HepG2 (cell line): ENCODE results near the gene RAB34. TPM values are rescaled to one million over a fixed set of nuclear protein-coding genes. Genes with fewer than 3 reads are reported as not detected.

Source experiments
- CENPT ChIP-seq: sonication (generic); formaldehyde crosslinking; IDR thresholded peaks from 2 replicates; pipeline ENCODE4 v1.8.0; 2022; ENCODE audit warnings: low read depth, mild to moderate bottlenecking, moderate library complexity, missing genetic modification reagents
- HMGXB3 ChIP-seq: sonication (generic); formaldehyde crosslinking; IDR thresholded peaks from 2 replicates; pipeline ENCODE4 v1.4.0; 2020; ENCODE audit warnings: missing genetic modification reagents, borderline replicate concordance
- HNF1B ChIP-seq: sonication (generic); formaldehyde crosslinking; IDR thresholded peaks from 2 replicates; pipeline ENCODE4 v1.5.1; 2020; ENCODE audit warnings: mild to moderate bottlenecking, moderate library complexity, missing genetic modification reagents
- NR2F1 ChIP-seq, 2 experiments: fragments of 450-650 bp in 1 of 2; formaldehyde crosslinking in 1 of 2; IDR thresholded peaks; 2 replicates each; pipeline versions ENCODE4 v1.5.0 to v1.6.1; 2016 to 2020; ENCODE audit warnings: mild to moderate bottlenecking in 1 of 2, missing compliant biosample characterization in 1 of 2, missing genetic modification reagents in 1 of 2, moderate library complexity in 1 of 2
- ZBTB8A ChIP-seq: sonication (generic); formaldehyde crosslinking; IDR thresholded peaks from 2 replicates; pipeline ENCODE4 v1.4.0; 2020; ENCODE audit warnings: mild to moderate bottlenecking, low read depth, missing genetic modification reagents, borderline replicate concordance
- ZNF101 ChIP-seq: sonication (generic); formaldehyde crosslinking; IDR thresholded peaks from 2 replicates; pipeline ENCODE4 v1.4.0; 2020; ENCODE audit warnings: mild to moderate bottlenecking, low read depth, missing genetic modification reagents, borderline replicate concordance
- ZNF207 ChIP-seq: fragments of 450-650 bp; IDR thresholded peaks from 2 replicates; pipeline ENCODE4 v1.6.1; 2016; ENCODE audit warnings: antibody characterized with exemption, borderline replicate concordance
- ZNF24 ChIP-seq: fragments of 450-650 bp; IDR thresholded peaks from 2 replicates; pipeline ENCODE4 v1.6.1; 2017; ENCODE audit warnings: antibody characterized with exemption, mild to moderate bottlenecking
- ZNF264 ChIP-seq: sonication (generic); formaldehyde crosslinking; IDR thresholded peaks from 2 replicates; pipeline ENCODE4 v1.4.0; 2020; ENCODE audit warnings: missing genetic modification reagents
- ZNF282 ChIP-seq: fragments of 450-650 bp; IDR thresholded peaks from 2 replicates; pipeline ENCODE4 v1.6.1; 2018; ENCODE audit not compliant: partially characterized antibody
- ZNF451 ChIP-seq: sonication (generic); formaldehyde crosslinking; IDR thresholded peaks from 2 replicates; pipeline ENCODE4 v1.5.0; 2020; ENCODE audit warnings: mild to moderate bottlenecking, missing genetic modification reagents
- ZNF512B ChIP-seq: sonication (generic); formaldehyde crosslinking; IDR thresholded peaks from 2 replicates; pipeline ENCODE4 v1.5.1; 2020; ENCODE audit warnings: missing genetic modification reagents, mild to moderate bottlenecking, borderline replicate concordance
- polyA plus RNA-seq, 8 experiments: library from polyadenylated mRNA; depleted of rRNA in 3 of 8; stranded (reverse) in 7 of 8; unstranded in 1 of 8; fragments of >200 nt; fragmentation: Illumina TruSeq in 4 of 8; extraction: Trizol in 4 of 8; gene quantifications; 2 replicates each; pipeline versions ENCODE4 v1.2.1 to v1.2.3, GENCODE V29; 2011 to 2016; ENCODE audit warnings: low read depth in 4 of 8, missing spikeins in 1 of 8, mixed read lengths in 1 of 8; ENCODE audit not compliant: insufficient read depth in 1 of 8
- total RNA-seq, 5 experiments: library from RNA; depleted of rRNA; stranded (reverse); fragments of >200 nt; fragmentation: Illumina TruSeq; extraction: Trizol; gene quantifications; 2 replicates each; pipeline ENCODE4 v1.2.3, GENCODE V29; 2016; ENCODE audit warnings: low read depth in 1 of 5
- TF ChIP-seq, protein P1 (sequence below): sonication (generic); formaldehyde crosslinking; IDR thresholded peaks from 2 replicates; pipeline ENCODE4 v1.4.0; 2020; ENCODE audit warnings: missing genetic modification reagents, borderline replicate concordance
- TF ChIP-seq, protein P2 (sequence below): sonication (generic); formaldehyde crosslinking; conservative IDR thresholded peaks from 2 replicates; pipeline ENCODE4 v1.8.0; 2022; ENCODE audit warnings: mild to moderate bottlenecking, moderate library complexity, missing genetic modification reagents

The RAB34 gene
- total and polyA plus RNA-seq, 2 of the 13 experiments (the other 11 are each of a cell fraction or from before 2014, with no cell fraction given): 0.49 TPM; not detected in 1

DNA sequence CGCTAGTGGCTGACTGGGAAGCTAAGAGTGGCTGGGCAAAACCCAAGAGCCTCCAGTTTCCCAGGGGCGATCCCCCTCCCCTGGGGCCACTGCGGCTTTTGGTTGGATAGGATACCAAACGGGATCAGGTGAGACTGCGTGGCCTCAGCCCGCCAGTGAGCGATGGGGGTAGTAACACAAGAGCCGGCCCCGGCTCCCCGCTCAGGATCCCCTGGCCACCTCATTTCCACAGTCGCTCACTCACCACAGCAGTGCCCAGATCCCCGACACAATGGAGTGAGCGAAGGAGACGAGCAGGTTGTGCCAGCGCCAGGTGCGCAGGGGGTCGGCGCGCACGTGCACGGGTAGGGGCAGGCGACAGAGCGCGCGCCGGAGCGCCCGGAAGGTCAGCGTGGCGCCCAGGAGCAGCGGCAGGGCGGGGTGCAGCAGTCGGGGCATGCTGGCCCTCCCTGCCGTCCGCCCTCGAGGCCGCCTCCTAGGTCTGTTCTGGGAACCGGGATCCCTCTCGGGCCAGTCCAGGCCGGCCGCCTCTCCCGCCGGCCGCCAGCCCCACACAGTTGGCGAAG is 8.1 kb upstream of the RAB34 start (continued):
- TF ChIP-seq HNF1B (CRISPR knock-in tag): no peak
- peak in 1 of 2 experiments; percentile 16; a peak in 1 of 4 replicates for TF ChIP-seq NR2F1 (CRISPR knock-in tag; IDR thresholded peaks at IDR 0.05)
- no peak for TF ChIP-seq ZNF264 (CRISPR knock-in tag)
- TF ChIP-seq HMGXB3 (CRISPR knock-in tag): no peak
- TF ChIP-seq ZNF101 (CRISPR knock-in tag): no peak
- TF ChIP-seq CENPT (CRISPR knock-in tag): peak; percentile 94; the same call in 1 of the 2 replicates
- TF ChIP-seq ZNF451: no peak; the same call in 1 of the 2 replicates
- no peak for TF ChIP-seq ZNF512B
- no peak for TF ChIP-seq ZNF282
- TF ChIP-seq, protein P1, sequence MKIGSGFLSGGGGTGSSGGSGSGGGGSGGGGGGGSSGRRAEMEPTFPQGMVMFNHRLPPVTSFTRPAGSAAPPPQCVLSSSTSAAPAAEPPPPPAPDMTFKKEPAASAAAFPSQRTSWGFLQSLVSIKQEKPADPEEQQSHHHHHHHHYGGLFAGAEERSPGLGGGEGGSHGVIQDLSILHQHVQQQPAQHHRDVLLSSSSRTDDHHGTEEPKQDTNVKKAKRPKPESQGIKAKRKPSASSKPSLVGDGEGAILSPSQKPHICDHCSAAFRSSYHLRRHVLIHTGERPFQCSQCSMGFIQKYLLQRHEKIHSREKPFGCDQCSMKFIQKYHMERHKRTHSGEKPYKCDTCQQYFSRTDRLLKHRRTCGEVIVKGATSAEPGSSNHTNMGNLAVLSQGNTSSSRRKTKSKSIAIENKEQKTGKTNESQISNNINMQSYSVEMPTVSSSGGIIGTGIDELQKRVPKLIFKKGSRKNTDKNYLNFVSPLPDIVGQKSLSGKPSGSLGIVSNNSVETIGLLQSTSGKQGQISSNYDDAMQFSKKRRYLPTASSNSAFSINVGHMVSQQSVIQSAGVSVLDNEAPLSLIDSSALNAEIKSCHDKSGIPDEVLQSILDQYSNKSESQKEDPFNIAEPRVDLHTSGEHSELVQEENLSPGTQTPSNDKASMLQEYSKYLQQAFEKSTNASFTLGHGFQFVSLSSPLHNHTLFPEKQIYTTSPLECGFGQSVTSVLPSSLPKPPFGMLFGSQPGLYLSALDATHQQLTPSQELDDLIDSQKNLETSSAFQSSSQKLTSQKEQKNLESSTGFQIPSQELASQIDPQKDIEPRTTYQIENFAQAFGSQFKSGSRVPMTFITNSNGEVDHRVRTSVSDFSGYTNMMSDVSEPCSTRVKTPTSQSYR (CRISPR knock-in tag): no peak
- TF ChIP-seq ZNF207: no peak
- TF ChIP-seq ZBTB8A (CRISPR knock-in tag): peak; percentile 60; the same call in 1 of the 2 replicates
- TF ChIP-seq, protein P2, sequence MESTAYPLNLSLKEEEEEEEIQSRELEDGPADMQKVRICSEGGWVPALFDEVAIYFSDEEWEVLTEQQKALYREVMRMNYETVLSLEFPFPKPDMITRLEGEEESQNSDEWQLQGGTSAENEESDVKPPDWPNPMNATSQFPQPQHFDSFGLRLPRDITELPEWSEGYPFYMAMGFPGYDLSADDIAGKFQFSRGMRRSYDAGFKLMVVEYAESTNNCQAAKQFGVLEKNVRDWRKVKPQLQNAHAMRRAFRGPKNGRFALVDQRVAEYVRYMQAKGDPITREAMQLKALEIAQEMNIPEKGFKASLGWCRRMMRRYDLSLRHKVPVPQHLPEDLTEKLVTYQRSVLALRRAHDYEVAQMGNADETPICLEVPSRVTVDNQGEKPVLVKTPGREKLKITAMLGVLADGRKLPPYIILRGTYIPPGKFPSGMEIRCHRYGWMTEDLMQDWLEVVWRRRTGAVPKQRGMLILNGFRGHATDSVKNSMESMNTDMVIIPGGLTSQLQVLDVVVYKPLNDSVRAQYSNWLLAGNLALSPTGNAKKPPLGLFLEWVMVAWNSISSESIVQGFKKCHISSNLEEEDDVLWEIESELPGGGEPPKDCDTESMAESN: peak; percentile 63; the same call in 1 of the 2 replicates
- TF ChIP-seq ZNF24: no peak
